ENCODE measurements around the gene APLNR. TPM values are rescaled to one million over a fixed set of nuclear protein-coding genes. Genes with fewer than 3 reads are reported as not detected.

Gene APLNR
- polyA plus RNA-seq, 1 donor (not counting 4 experiments of a cell fraction or from before 2014, with no cell fraction given): not detected

DNA sequence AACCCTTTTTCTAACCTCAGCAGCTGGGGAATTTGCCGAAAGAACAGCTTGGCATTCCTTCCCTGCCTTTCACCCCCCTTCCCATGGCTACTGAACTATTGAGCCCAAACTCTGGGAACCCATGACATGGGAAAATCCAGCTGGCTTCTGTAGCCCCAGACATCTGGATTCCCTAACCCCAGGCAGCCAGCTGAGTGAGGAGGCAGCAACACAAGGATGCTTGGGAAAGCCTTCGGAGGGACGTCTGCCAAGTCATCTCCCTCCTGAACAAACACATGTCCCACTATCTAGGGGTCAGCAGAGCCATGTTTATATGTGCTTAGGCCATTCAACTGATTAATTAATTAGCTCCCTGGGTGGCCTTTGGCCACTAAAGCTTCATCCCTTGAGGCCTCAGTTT, 33.7 kb downstream of the APLNR start:
- Histone ChIP-seq H3K27ac (ENCODE audit: control insufficient read depth, insufficient read depth, low read length) (no peak overlapping the region), H3K4me3 (ENCODE audit: control insufficient read depth in 2 of 3, extremely low read depth in 1 of 3, insufficient read depth in 2 of 3, low read depth in 1 of 3, low read length in 3 of 3) (no peak overlapping the region), H3K9me3 (ENCODE audit: control insufficient read depth, low read depth, low read length) (no peaks in the 10 kb centered on the region), H4K20me1 (ENCODE audit: control insufficient read depth, extremely low read depth, insufficient read depth, low read length) (no peaks in the 10 kb centered on the region), H3K4me1 (ENCODE audit: control insufficient read depth, extremely low read depth, insufficient read depth, low read length) (no peaks in the 10 kb centered on the region), H3K36me3 (ENCODE audit: control insufficient read depth in 2 of 2, extremely low read depth in 1 of 2, insufficient read depth in 2 of 2, low read length in 2 of 2) (no peaks in the 10 kb centered on the region), H3K27me3 (ENCODE audit: control insufficient read depth, extremely low read depth, insufficient read depth, low read length) (peaks cover 14% of the 10 kb centered on the region), H3K79me2 (ENCODE audit: control insufficient read depth, insufficient read depth, low read length) (no peaks in the 10 kb centered on the region), H3K9ac (ENCODE audit: control insufficient read depth, extremely low read depth, insufficient read depth, low read length) (no peak overlapping the region), H2AFZ (ENCODE audit: control insufficient read depth, low read length) (no peak overlapping the region), H3K4me2 (ENCODE audit: control insufficient read depth, extremely low read depth, insufficient read depth, low read depth, low read length) (no peak overlapping the region), H3K9me1 (ENCODE audit: control insufficient read depth, extremely low read depth, insufficient read depth, low read length) (no peaks in the 10 kb centered on the region)
- FAIRE-seq (no peak), DNase-seq (ENCODE audit: low read depth, low spot score) (no peak)
- TF ChIP-seq EZH2 (IDR thresholded peaks at IDR 0.05; ENCODE audit: low read length) (no peak), CTCF (optimal IDR thresholded peaks at IDR 0.05 in 1 of 3, IDR thresholded peaks at IDR 0.05 in 1 of 3, conservative IDR thresholded peaks at IDR 0.05 in 1 of 3; ENCODE audit: extremely low read depth in 1 of 3, insufficient read depth in 2 of 3, low read length in 3 of 3) (no peak)
- dilution Hi-C loops (cut with MboI; ENCODE audit: extremely low pct_ligation_motif_present, low sequenced_read_pairs): no loop called here

GRCh38 chr11:57202281-57202680, 34.8 kb downstream of the APLNR start:
- Histone ChIP-seq H3K4me1 (ENCODE audit: control insufficient read depth, extremely low read depth, insufficient read depth, low read length) (no peaks in the 10 kb centered on the region), H3K9me1 (ENCODE audit: control insufficient read depth, extremely low read depth, insufficient read depth, low read length) (no peaks in the 10 kb centered on the region), H3K27me3 (ENCODE audit: control insufficient read depth, extremely low read depth, insufficient read depth, low read length) (peaks cover 14% of the 10 kb centered on the region), H3K4me3 (ENCODE audit: control insufficient read depth in 2 of 3, extremely low read depth in 1 of 3, insufficient read depth in 2 of 3, low read depth in 1 of 3, low read length in 3 of 3) (no peak overlapping the region), H3K9me3 (ENCODE audit: control insufficient read depth, low read depth, low read length) (no peaks in the 10 kb centered on the region), H3K9ac (ENCODE audit: control insufficient read depth, extremely low read depth, insufficient read depth, low read length) (no peak overlapping the region), H3K79me2 (ENCODE audit: control insufficient read depth, insufficient read depth, low read length) (no peaks in the 10 kb centered on the region), H4K20me1 (ENCODE audit: control insufficient read depth, extremely low read depth, insufficient read depth, low read length) (no peaks in the 10 kb centered on the region), H3K4me2 (ENCODE audit: control insufficient read depth, extremely low read depth, insufficient read depth, low read depth, low read length) (no peak overlapping the region), H2AFZ (ENCODE audit: control insufficient read depth, low read length) (no peak overlapping the region), H3K36me3 (ENCODE audit: control insufficient read depth in 2 of 2, extremely low read depth in 1 of 2, insufficient read depth in 2 of 2, low read length in 2 of 2) (no peaks in the 10 kb centered on the region), H3K27ac (ENCODE audit: control insufficient read depth, insufficient read depth, low read length) (no peak overlapping the region)
- DNase-seq (ENCODE audit: low read depth, low spot score): no peak
- no peak for TF ChIP-seq CTCF (optimal IDR thresholded peaks at IDR 0.05 in 1 of 3, IDR thresholded peaks at IDR 0.05 in 1 of 3, conservative IDR thresholded peaks at IDR 0.05 in 1 of 3; ENCODE audit: extremely low read depth in 1 of 3, insufficient read depth in 2 of 3, low read length in 3 of 3)
- no peak for TF ChIP-seq EZH2 (IDR thresholded peaks at IDR 0.05; ENCODE audit: low read length)
- dilution Hi-C loops (cut with MboI; ENCODE audit: extremely low pct_ligation_motif_present, low sequenced_read_pairs): no loop called here
- no peak for FAIRE-seq
